ENCODE measurements around the gene FCGR2B.
"Not testable (repeated sequence)": the region's sequence is repeated elsewhere in the genome, so short reads cannot be mapped to it uniquely, and the experiment has no call there.

DNA sequence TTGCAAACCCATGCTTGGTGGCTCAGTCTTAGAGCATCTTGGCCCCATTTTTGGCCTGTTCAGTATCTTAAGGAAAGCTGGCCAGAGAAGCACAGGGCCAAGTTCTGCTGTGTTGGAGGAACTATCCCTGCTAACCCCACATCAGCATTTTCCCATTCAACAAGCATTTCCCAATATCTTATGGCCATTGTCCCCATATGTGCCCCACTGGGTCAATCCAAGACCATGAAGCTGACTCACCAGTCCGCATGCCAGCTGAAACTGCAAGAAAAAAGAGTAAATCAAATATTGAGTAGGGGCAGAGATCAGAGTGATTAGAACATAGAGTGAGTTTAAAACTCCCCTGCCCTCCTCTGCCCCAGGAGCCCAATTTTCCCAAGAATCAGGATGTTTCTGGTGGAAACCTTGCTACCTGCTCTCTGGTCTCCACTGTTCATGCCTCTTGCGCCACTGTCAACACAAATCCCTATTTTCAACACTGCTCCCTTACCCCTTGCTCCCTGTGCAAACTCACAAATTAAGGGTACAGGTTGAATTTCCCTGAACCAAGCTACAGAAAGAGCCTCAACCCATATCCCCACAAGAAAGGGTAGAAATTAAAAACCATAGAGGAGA is 32.7 kb upstream of the FCGR2B start:
- TF ChIP-seq SRF (IDR thresholded peaks at IDR 0.05; ENCODE audit: low read depth); ZFX (IDR thresholded peaks at IDR 0.05); RAD21 (IDR thresholded peaks at IDR 0.05; ENCODE audit: low read depth); POLR2A (IDR thresholded peaks at IDR 0.05; ENCODE audit: borderline replicate concordance, extremely low read depth, insufficient read depth, insufficient read length); SIN3A (IDR thresholded peaks at IDR 0.05; ENCODE audit: low read depth); EZH2 (IDR thresholded peaks at IDR 0.05); POLR2AphosphoS5 (IDR thresholded peaks at IDR 0.05; ENCODE audit: low read depth, low read length); TCF7L2 (IDR thresholded peaks at IDR 0.05; ENCODE audit: borderline replicate concordance, extremely low read depth, insufficient read depth, insufficient read length); EZH2phosphoT487 (IDR thresholded peaks at IDR 0.05; ENCODE audit: borderline replicate concordance); ELF1 (IDR thresholded peaks at IDR 0.05; ENCODE audit: borderline replicate concordance, low read depth): not testable (repeated sequence)
- TF ChIP-seq, protein P1, sequence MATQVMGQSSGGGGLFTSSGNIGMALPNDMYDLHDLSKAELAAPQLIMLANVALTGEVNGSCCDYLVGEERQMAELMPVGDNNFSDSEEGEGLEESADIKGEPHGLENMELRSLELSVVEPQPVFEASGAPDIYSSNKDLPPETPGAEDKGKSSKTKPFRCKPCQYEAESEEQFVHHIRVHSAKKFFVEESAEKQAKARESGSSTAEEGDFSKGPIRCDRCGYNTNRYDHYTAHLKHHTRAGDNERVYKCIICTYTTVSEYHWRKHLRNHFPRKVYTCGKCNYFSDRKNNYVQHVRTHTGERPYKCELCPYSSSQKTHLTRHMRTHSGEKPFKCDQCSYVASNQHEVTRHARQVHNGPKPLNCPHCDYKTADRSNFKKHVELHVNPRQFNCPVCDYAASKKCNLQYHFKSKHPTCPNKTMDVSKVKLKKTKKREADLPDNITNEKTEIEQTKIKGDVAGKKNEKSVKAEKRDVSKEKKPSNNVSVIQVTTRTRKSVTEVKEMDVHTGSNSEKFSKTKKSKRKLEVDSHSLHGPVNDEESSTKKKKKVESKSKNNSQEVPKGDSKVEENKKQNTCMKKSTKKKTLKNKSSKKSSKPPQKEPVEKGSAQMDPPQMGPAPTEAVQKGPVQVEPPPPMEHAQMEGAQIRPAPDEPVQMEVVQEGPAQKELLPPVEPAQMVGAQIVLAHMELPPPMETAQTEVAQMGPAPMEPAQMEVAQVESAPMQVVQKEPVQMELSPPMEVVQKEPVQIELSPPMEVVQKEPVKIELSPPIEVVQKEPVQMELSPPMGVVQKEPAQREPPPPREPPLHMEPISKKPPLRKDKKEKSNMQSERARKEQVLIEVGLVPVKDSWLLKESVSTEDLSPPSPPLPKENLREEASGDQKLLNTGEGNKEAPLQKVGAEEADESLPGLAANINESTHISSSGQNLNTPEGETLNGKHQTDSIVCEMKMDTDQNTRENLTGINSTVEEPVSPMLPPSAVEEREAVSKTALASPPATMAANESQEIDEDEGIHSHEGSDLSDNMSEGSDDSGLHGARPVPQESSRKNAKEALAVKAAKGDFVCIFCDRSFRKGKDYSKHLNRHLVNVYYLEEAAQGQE (IDR thresholded peaks at IDR 0.05; ENCODE audit: low read depth) = not testable (repeated sequence)
- TF ChIP-seq, protein P2, sequence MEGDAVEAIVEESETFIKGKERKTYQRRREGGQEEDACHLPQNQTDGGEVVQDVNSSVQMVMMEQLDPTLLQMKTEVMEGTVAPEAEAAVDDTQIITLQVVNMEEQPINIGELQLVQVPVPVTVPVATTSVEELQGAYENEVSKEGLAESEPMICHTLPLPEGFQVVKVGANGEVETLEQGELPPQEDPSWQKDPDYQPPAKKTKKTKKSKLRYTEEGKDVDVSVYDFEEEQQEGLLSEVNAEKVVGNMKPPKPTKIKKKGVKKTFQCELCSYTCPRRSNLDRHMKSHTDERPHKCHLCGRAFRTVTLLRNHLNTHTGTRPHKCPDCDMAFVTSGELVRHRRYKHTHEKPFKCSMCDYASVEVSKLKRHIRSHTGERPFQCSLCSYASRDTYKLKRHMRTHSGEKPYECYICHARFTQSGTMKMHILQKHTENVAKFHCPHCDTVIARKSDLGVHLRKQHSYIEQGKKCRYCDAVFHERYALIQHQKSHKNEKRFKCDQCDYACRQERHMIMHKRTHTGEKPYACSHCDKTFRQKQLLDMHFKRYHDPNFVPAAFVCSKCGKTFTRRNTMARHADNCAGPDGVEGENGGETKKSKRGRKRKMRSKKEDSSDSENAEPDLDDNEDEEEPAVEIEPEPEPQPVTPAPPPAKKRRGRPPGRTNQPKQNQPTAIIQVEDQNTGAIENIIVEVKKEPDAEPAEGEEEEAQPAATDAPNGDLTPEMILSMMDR (IDR thresholded peaks at IDR 0.05 in 2 of 3, conservative IDR thresholded peaks at IDR 0.05 in 1 of 3; ENCODE audit: borderline replicate concordance in 1 of 3, insufficient read depth in 1 of 3, low read depth in 2 of 3, low read length in 2 of 3) = not testable (repeated sequence)
- TF ChIP-seq, protein P3, sequence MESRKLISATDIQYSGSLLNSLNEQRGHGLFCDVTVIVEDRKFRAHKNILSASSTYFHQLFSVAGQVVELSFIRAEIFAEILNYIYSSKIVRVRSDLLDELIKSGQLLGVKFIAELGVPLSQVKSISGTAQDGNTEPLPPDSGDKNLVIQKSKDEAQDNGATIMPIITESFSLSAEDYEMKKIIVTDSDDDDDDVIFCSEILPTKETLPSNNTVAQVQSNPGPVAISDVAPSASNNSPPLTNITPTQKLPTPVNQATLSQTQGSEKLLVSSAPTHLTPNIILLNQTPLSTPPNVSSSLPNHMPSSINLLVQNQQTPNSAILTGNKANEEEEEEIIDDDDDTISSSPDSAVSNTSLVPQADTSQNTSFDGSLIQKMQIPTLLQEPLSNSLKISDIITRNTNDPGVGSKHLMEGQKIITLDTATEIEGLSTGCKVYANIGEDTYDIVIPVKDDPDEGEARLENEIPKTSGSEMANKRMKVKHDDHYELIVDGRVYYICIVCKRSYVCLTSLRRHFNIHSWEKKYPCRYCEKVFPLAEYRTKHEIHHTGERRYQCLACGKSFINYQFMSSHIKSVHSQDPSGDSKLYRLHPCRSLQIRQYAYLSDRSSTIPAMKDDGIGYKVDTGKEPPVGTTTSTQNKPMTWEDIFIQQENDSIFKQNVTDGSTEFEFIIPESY (IDR thresholded peaks at IDR 0.05; ENCODE audit: extremely low read depth, insufficient replicate concordance, low read length) = not testable (repeated sequence)
- TF ChIP-seq, protein P4, sequence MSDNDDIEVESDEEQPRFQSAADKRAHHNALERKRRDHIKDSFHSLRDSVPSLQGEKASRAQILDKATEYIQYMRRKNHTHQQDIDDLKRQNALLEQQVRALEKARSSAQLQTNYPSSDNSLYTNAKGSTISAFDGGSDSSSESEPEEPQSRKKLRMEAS (IDR thresholded peaks at IDR 0.05) = not testable (repeated sequence)
